OCI-LY1 (cell line): Measurements from ENCODE around the gene EXD3.

Source experiments
- H2AFZ ChIP-seq: fragments of 200-600 bp; sonication (generic), shearing (Covaris generic); 2 replicates; pipeline ENCODE4 v1.6.0; 2014; ENCODE audit warnings: antibody characterized with exemption, mild to moderate bottlenecking, low read length
- H3F3A ChIP-seq: fragments of 200-600 bp; sonication (generic), shearing (Covaris generic); 2 replicates; pipeline ENCODE4 v1.6.0; 2014; ENCODE audit warnings: mild to moderate bottlenecking, antibody characterized with exemption, low read length, moderate library complexity; ENCODE audit not compliant: insufficient read depth
- H3K27ac ChIP-seq: fragments of 200-600 bp; sonication (generic); 2 replicates; pipeline ENCODE4 v1.5.1; 2014; ENCODE audit warnings: low read length, mixed run types, mild to moderate bottlenecking, low read depth; ENCODE audit not compliant: poor library complexity, severe bottlenecking
- H3K27me3 ChIP-seq: fragments of 200-600 bp; sonication (generic); 2 replicates; pipeline ENCODE4 v1.6.0; 2014; ENCODE audit warnings: antibody characterized with exemption, mild to moderate bottlenecking, low read length, moderate library complexity; ENCODE audit not compliant: insufficient read depth
- H3K36me3 ChIP-seq: fragments of 200-600 bp; sonication (generic); 2 replicates; pipeline ENCODE4 v1.6.1; 2014; ENCODE audit warnings: mild to moderate bottlenecking, antibody characterized with exemption, low read length, moderate library complexity, mixed read lengths; ENCODE audit not compliant: insufficient read depth
- H3K4me1 ChIP-seq: fragments of 200-600 bp; sonication (generic); 2 replicates; pipeline ENCODE4 v1.5.1; 2014; ENCODE audit warnings: mild to moderate bottlenecking, low read length, moderate library complexity; ENCODE audit not compliant: insufficient read depth, severe bottlenecking
- H3K4me2 ChIP-seq: fragments of 200-600 bp; sonication (generic), shearing (Covaris generic); 2 replicates; pipeline ENCODE4 v1.6.1; 2014; ENCODE audit warnings: low read length
- H3K4me3 ChIP-seq: fragments of 200-600 bp; sonication (generic); 2 replicates; pipeline ENCODE4 v1.5.1; 2014; ENCODE audit warnings: low read length, low read depth, mild to moderate bottlenecking, mixed read lengths; ENCODE audit not compliant: poor library complexity, severe bottlenecking
- H3K79me2 ChIP-seq: fragments of 200-600 bp; shearing (Covaris generic); 2 replicates; pipeline ENCODE4 v1.6.1; 2016; ENCODE audit warnings: mixed run types, low read length, mixed read lengths; ENCODE audit not compliant: insufficient read depth
- H3K9ac ChIP-seq: fragments of 200-600 bp; sonication (generic), shearing (Covaris generic); 2 replicates; pipeline ENCODE4 v1.6.1; 2014; ENCODE audit warnings: mild to moderate bottlenecking, low read length, mixed read lengths
- H3K9me2 ChIP-seq: fragments of 200-600 bp; sonication (generic), shearing (Covaris generic); 2 replicates; pipeline ENCODE4 v1.6.1; 2014; ENCODE audit warnings: low read depth, mild to moderate bottlenecking, low read length, mixed read lengths
- H3K9me3 ChIP-seq: fragments of 200-600 bp; shearing (Covaris generic); 2 replicates; pipeline ENCODE4 v1.6.1; 2014; ENCODE audit warnings: low read length, mixed read lengths
- H4K20me1 ChIP-seq: fragments of 200-600 bp; sonication (generic), shearing (Covaris generic); 2 replicates; pipeline ENCODE4 v1.6.0; 2016; ENCODE audit warnings: mild to moderate bottlenecking, low read length; ENCODE audit not compliant: insufficient read depth
- CTCF ChIP-seq: fragments of 200-600 bp; sonication (generic), shearing (Covaris generic); IDR thresholded peaks from 2 replicates; pipeline ENCODE4 v1.5.1; 2017; ENCODE audit warnings: mild to moderate bottlenecking, antibody characterized with exemption, low read length, moderate library complexity, mixed read lengths
- EZH2 ChIP-seq: fragments of 200-600 bp; sonication (generic), shearing (Covaris generic); IDR thresholded peaks from 2 replicates; pipeline ENCODE4 v1.8.0; 2017; ENCODE audit warnings: borderline replicate concordance, mixed run types, mild to moderate bottlenecking, antibody characterized with exemption, low read length, moderate library complexity, mixed read lengths

EXD3 gene

DNA sequence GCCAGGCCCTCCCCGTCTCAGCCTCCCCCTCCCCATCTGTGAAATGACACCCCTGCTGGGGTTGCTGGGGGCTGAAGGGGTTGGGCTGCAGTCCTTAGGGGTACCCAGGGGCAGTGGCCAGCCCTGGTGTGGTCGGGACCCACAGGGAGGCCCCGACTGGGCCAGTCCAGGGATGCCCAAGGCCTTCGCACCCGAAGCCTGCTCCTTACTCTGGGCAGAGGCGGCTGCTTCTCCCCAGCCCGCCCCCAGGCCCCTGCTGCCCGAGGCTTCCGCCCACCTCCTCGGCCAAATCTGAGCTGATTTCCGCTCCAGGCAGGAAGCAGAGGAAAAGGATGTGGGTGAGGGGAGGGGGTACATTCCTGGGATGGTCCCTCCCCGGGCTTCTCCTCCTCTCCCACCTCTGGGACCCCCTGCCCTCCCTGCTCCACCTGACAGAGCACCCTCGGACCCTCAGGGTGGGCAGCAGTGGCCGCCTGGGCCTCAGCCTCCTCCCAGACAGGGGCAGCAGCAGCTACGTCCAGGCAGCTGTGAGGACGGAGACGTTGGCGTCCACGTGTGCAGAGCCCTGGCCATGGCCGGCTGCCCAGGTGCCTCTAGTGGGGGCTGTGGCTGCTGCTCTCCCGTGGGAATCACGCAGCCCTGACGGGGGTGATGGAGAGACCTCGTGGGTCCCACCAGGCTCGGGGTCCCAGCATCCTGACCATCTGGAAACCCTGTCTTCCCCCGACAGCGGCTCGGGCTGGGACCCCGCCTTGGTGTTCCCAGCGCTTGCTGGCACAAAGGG, 116.7 kb downstream of the EXD3 start:
- Histone ChIP-seq H3K9me2 (no peaks in the 10 kb centered on the region), H3K9me3 (no peaks in the 10 kb centered on the region), H3K9ac (no peak overlapping the region), H3K27me3 (peaks cover 13% of the 10 kb centered on the region; the same call in 1 of the 2 replicates), H3F3A (peaks cover 6% of the 10 kb centered on the region; the same call in 1 of the 2 replicates), H3K36me3 (no peaks in the 10 kb centered on the region), H3K4me2 (no peak overlapping the region), H3K79me2 (no peaks in the 10 kb centered on the region), H3K4me1 (peaks cover 5% of the 10 kb centered on the region), H3K4me3 (no peak overlapping the region), H4K20me1 (no peaks in the 10 kb centered on the region), H3K27ac (no peak overlapping the region), H2AFZ (no peak overlapping the region)
- no peak for TF ChIP-seq CTCF
- no peak for TF ChIP-seq EZH2

DNA sequence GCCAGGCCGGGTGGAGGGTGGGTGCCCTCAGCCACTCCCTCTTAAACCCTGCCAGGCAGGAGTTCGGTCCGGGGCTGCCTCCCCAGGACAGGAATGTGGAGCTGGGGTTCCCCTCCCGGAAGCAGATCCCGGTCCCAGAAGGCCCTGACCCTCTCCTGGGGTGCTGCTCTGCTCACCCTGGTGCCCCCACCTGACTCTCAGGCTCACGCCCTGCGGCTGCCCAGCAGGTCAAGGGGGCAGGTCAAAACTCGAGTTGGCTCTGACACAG, 117.2 kb downstream of the EXD3 start:
- Histone ChIP-seq H3K9ac (no peak overlapping the region), H3K27ac (no peak overlapping the region), H3K4me2 (no peak overlapping the region), H3K79me2 (no peaks in the 10 kb centered on the region), H3K9me3 (no peaks in the 10 kb centered on the region), H3K27me3 (peaks cover 13% of the 10 kb centered on the region; the same call in 1 of the 2 replicates), H3F3A (peaks cover 6% of the 10 kb centered on the region; the same call in 1 of the 2 replicates), H3K4me1 (peaks cover 10% of the 10 kb centered on the region), H3K4me3 (no peak overlapping the region), H3K36me3 (no peaks in the 10 kb centered on the region), H2AFZ (no peak overlapping the region), H4K20me1 (no peaks in the 10 kb centered on the region), H3K9me2 (no peaks in the 10 kb centered on the region)
- no peak for TF ChIP-seq EZH2
- no peak for TF ChIP-seq CTCF

DNA sequence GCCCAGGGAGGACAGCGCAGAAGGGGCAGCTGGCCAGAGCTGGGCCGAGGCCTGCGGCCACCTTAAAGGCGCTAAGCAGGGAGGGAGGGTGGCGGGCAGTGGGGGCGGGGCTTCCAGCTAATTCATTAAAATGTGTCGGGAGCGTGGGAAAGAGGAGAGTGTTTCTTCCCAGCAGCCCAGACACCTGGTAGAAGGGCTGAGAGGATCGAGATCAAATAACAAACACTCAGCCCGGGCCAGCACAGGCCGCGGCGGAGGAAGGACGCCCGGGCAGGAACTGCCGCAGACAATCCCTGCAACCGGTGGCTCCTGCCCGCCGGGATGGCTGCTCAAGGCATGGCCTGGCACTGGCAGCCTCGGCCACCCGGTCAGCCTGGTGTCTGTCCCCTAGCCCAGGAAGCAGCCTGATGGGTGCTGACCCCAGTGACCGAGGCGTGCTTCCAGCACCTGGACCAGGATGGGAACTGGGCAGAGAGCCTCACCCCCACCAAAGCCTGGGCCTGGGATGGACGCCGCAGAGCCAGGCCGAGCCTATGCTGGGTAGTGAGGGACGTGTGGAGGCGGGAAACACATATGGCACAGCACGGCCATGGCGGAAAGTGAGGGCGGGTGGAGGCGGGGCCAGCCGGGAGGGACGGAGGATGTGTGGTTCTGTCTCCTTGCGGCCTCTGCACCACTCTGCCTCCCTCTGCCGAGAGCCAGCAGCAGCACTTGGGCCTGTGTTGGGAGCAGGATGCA, 117.7 kb downstream of the EXD3 start:
- H3K9ac ChIP-seq: no peak overlapping the region
- H3K9me2 ChIP-seq: no peaks in the 10 kb centered on the region
- H3F3A ChIP-seq: peaks cover 6% of the 10 kb centered on the region; the same call in 1 of the 2 replicates
- H3K27ac ChIP-seq: no peak overlapping the region
- H4K20me1 ChIP-seq: no peaks in the 10 kb centered on the region
- H3K36me3 ChIP-seq: no peaks in the 10 kb centered on the region
- no peaks in the 10 kb centered on the region for H3K9me3 ChIP-seq
- no peak overlapping the region for H2AFZ ChIP-seq
- H3K4me3 ChIP-seq: no peak overlapping the region
- no peak for TF ChIP-seq CTCF
- no peak for TF ChIP-seq EZH2
- H3K79me2 ChIP-seq: no peaks in the 10 kb centered on the region
- H3K4me1 ChIP-seq: peaks cover 14% of the 10 kb centered on the region
- peaks cover 13% of the 10 kb centered on the region; the same call in 1 of the 2 replicates for H3K27me3 ChIP-seq
- H3K4me2 ChIP-seq: no peak overlapping the region
